A673 (cell line): Measurements from ENCODE around the gene KRT86.

Experiments used
- CTCF ChIP-seq: fragments of 300-800, 200-600 bp; sonication (generic); conservative IDR thresholded peaks from 2 replicates; pipeline ENCODE4 v1.5.1; 2017; ENCODE audit warnings: low read depth, mild to moderate bottlenecking, antibody characterized with exemption, low read length, moderate library complexity, mixed read lengths
- EZH2 ChIP-seq: fragments of 200-600 bp; sonication (generic); IDR thresholded peaks from 2 replicates; pipeline ENCODE4 v1.6.1; 2017; ENCODE audit warnings: borderline replicate concordance, low read depth, mild to moderate bottlenecking, mixed read lengths, antibody characterized with exemption, low read length; ENCODE audit not compliant: poor library complexity, severe bottlenecking

- TF ChIP-seq CTCF: no peak
- no peak for TF ChIP-seq EZH2
Observed at GRCh38 chr12:52279422-52280318, 5.2 kb downstream of the KRT86 start.
